ENCODE measurements around the gene UBQLN4.

Gene UBQLN4

DNA sequence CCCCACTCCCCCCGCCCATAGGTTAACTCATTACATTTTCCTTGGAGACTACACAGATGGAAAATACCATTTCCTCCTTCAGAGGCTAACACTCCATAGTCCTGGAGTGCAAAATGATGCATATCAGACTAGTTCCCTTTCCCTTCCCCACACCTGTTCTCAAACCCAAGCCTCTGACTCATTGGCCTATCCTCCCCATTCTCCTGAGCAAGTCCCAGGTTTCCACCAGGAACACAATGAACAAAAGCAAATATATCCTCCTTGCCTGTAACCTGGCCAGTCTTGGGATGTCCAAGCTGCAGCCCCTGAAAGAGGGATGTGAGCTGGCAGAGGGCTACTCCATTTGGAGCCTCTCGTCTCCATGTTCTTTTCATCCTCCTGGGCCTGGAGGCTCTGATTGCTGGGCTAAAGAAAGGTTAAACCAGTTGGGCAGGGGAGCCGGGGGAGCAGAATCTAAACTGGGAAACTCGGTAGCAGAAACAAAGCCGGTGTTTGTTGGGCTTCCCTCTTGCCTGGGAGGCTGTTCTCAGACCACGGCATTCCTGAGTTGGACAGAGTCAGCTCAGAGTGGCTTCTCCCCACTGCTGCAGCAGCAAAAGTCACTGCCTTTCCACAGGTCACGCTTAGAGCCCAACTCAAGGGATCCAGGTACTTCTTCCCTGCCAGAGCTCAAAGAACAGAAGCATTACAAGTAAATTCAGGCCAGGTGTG is 46.8 kb downstream of the UBQLN4 start:
- no peak for DNase-seq

DNA sequence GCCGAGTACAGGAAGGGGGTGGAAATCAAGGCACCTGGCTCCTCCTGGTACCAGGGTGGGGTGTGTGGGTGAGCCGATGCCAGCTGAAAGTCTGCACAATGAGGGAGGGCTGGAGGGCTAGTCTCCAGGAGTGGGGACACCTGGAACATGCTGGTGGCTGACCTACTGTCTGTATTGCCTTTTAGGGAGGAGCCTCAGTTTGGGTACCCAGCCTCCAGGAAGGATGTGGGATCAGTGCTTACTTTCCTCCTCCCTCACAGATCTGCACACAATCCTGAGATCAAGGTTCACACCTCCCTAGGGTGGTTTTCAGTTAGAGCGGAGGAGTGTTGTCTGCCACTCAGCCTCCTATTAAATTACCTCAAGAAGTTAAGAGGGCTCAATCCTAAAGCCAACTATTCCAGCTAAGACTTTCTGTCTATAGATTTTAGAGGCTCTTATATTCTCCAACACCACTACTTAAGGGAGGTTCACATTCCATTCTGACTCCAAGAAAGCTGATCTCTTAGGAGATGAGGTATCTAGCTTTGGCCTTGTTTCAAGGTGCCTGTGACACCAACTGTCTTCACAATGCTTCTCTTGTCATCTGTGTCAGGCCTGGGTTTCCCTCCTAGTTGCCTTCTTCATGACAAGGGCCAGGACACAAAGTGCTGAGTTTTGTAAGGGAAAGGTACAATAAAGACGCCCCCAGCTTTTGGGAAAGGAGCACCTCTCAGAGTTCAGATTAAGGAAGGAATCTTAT is 48.6 kb downstream of the UBQLN4 start:
- peak in 1 of 2 experiments; percentile 23 for DNase-seq

DNA sequence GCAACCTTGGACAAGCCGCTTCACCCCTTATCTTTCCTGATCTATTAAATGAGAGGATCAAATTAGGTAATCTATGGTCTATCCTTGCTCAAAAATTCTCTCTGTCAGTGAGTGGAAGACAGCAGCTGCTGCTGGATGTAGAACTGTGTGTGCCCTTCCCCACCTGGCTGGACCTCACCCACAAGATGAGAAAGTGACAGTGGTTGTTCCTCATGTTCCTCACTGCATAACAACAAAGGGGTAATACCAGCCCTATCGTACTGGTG is 49.7 kb downstream of the UBQLN4 start:
- no peak for DNase-seq

DNA sequence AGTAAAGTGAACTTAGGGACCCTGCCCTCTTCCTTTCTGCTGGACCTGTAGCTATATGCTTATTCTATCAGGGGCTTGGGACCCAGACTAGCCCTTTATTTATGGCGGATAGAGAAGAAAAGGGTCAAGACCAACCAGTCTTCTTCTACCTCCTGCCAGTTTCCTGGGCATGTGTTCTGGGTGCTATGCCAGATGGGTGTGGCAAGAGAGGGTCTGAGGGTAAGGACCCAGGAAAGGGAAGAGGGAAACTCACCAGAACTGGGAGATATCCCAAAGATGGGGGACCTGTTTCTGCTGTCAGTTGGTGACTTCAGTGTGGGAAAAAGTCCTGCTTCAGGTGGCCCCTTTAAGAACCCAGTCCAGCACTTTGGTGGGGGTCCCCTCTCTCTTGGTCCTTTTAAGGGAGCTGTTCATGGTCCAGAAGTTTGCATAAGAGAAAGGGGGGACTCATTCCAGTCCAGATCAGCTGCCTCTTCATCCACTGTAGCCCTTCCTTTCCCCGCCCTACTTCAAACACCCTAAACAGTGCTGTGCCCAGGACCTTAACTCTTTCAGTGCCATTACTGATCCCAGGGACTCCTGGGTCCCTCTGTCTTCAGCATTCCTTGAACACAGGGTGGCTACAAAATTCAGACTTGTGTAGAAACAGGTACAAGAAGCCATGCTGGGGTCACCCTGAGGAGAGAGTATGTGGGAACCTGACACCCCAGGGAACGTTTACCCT is 51.2 kb downstream of the UBQLN4 start:
- no peak for DNase-seq

GRCh38 chr1:156001662-156002171 is 51.9 kb downstream of the UBQLN4 start:
- peak; percentile 34 to 60 for DNase-seq

- no peak for DNase-seq
These were observed 52.5 kb downstream of the UBQLN4 start for GRCh38 chr1:156001021-156001661.

GRCh38 chr1:155999964-156000363 is 53.6 kb downstream of the UBQLN4 start:
- no peak for DNase-seq

GRCh38 chr1:155996166-155996565 is 57.4 kb downstream of the UBQLN4 start:
- DNase-seq: no peak

GRCh38 chr1:155993595-155993994 is 60.0 kb downstream of the UBQLN4 start:
- no peak for DNase-seq

- DNase-seq: peak in 1 of 2 experiments; percentile 36
These were observed 63.4 kb downstream of the UBQLN4 start for GRCh38 chr1:155990005-155990739.

DNA sequence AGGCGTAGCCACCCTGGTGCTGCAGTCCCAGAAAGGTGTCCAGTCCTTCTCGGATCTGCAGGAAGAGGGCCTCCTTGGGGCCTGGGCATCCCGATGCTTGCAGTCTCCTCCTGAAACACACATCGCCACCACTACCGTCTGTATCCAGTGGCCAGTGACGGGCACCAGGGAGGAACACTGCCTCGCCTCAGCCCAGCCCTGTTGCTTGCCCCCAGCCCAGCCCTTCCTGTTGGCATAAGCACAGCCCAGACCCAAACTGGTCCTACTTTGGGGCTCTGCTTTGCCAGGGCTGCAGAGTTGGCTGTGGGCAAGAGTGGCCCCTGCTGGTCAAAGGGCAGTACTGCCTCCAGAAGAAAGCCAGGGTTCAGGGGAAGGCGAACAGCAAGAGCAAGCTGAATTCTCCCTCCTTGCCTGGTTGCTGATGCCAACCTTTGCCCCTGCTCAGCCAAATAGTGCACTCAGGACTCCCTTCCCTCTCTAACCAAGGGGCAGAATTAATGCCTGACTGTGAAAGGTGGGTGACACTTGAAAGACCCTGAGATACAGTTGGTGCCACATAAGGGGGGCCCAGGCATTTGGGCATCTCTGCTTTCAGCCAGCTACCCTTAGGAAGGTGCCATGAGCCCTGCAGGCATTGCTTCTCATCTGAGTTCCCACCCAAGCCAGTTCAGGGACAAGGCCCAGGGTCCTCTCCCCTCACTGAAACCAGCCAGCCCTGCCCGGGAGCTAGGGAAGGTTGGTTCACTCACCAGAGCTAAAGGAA is 64.2 kb downstream of the UBQLN4 start:
- DNase-seq: peak; percentile 74 to 77
